HG03565 (cell line): Measurements from ENCODE around the gene ZNF579.

ENCODE experiments used
- ATAC-seq: cut with Tn5 transposase; IDR thresholded peaks from one replicate; pipeline ENCODE4 v1.9.1; 2021; ENCODE audit warnings: mild to moderate bottlenecking, moderate library complexity; ENCODE audit not compliant: unreplicated experiment

The ZNF579 gene

DNA sequence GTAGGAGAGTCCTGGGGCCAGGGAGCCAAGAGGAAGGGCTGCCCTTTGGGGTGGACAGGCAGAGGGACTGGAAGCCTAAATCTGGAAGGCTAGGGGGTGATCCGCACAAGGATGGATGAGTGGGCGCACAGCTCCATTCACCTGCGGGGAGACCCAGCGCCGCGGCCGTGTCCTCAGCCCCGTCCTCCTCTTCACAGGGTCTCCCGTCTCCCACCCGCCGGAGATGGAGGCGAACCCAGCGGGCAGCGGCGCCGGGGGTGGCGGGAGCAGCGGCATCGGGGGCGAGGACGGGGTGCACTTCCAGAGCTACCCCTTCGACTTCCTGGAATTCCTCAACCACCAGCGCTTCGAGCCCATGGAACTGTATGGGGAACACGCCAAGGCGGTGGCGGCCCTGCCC, 32.7 kb upstream of the ZNF579 start:
- ATAC-seq: no peak

GRCh38 chr19:55611983-55612645, 31.5 kb upstream of the ZNF579 start:
- no peak for ATAC-seq

DNA sequence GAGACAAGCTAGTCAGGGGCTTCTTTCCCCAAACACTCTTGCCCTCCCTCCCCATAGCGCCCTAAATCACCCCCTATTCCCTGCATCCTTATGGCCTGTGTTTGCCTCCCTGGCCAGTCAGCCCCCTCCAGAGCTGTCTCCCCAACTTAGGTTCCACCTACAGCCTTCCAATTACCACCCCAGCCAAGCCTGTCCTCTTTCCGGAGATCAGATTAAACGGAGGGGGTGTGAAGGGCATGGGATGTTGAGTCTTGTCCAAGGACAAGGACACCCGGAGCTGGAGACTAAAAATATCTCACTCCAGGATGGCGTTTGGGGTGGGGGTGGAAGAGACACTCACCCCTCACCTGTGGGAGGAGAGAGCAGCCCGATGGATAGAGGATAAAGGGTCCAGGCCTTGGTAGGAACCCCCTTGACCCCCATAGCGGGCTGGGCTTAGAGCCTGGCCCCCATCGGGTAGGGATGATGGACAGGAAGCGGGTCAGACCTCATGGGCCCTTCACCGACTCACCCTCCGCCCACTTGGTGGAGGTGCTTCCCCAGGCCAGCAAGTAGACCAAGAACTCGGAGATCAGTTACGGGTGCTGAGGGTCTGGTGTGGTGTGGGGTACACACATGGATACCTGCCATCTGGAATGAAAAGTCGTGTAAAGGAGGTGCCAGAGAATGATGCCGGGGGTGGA, 30.8 kb upstream of the ZNF579 start:
- ATAC-seq: no peak

GRCh38 chr19:55609326-55609725, 28.7 kb upstream of the ZNF579 start:
- no peak for ATAC-seq

GRCh38 chr19:55606817-55607216, 26.2 kb upstream of the ZNF579 start:
- ATAC-seq: no peak

- no peak for ATAC-seq
These were observed 25.8 kb upstream of the ZNF579 start for GRCh38 chr19:55606471-55606787.

DNA sequence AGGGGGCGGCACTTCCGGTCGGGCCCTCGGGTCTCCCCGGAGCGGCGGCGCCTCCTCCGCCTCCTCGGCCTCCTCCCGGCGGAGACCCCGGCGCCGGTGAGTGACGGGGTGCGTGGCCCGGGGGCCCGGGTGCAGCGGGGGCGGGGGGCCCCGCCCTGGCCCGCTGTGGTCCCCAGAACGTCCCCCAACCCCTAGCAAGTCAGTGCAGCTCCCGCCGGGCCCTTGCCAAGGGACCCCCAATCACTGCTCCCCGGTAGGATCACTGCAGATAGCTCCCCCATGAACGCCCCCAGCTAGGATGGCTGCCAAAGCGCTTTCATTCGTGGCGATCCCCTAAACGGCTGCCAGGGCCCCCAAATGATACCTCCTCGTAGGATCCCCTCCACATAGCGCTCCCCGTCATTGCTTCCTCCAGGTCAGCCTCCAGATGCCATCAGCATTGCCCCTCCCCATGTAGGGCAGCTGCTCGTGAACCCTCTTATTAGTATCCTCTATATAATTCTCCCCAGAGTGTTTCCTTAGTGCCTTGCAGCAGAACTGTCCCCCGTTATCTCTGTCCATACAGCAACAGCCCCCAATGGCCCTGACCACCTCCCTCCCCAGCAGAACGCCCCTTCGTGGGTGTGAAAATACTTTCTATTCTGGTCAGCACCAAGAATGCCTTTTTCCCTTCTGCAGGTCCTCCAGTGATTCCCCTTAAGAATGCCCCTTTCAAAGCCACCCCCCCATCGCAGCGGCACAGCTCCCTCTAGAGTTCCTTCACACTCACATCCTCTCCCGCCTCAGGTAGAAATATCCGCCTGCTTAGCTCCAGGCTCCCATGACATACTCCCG, 25.2 kb upstream of the ZNF579 start, which contains the start of gene ZNF865:
TSS of gene ZNF865 (plus strand) at position 11 of the 834 bp plus-strand sequence. CDS start 7,972 bp downstream, outside the sequence.
- ATAC-seq: no peak

DNA sequence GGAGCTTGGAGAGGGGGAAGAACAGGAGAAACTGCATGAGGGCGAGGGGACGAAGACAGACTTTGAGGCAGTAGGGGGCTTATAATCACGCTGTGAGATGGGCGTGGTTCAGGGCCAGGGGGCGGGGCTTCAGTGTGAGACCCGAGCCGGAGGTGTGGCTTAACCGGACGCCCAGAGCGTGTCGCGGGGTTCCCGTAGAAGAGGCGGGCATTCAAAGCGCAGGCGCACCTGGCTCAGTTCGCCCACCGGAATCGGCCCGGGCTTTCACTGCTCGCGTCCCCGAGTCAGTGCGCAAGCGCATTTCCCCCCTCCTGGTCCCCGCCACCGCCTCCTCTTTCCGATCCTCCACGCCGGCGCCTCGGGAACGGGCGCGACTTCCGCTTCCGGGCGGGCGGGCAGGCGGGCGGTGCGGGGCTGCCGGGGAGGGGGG, 24.6 kb upstream of the ZNF579 start:
- peak; percentile 51 for ATAC-seq

DNA sequence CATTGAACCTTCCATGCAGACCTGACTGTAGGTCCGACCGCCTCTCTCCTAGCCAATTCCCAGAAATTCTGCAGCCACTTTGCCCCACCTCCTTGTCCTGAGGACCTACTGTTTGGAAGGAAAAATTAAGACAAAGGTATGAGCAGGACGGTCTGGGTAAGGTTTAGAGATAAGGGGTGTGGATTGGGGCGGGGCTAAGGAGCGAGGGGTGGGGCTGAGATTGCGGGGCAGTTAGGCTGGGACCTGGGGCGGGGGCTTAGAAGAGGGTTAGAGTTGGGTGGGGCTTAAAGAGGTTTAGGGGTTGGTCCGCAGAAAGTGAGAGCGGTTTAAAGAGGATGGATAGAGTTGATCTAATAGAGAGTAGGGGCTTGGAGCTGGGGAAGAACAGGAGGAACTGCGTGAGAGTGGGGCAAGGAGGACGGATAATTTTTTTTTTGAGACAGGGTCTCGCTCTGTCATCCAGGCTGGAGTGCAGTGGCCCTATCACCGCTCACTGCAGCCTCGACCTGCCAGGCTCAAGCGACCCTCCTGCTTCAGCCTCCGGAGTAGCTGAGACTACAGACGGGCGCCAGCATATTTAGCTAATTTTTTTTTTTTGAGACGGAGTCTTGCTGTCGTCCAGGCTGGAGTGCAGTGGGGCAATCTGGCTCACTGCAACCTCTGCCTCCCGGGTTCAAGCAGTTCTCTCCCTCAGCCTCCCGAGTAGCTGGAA, 23.1 kb upstream of the ZNF579 start:
- ATAC-seq: no peak

DNA sequence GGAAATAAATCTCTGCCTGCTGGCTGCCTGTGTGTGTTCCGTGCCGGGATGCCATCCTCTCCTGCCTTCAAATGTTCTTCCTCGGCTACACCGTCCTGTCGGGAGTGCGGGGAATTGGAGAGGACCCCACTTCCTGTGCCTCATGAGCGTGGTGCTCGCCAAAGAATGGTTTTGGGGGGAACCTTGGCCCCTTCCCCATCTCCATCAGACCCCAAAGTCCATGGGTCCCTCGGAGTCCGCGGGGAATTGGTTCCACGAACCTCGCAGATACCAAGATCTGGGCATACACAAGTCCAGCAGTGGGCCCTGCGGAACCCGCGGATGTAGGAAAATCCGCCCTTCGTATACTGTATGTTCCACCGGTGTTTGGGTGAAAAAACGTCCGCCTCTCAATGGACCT, 22.5 kb upstream of the ZNF579 start:
- no peak for ATAC-seq

DNA sequence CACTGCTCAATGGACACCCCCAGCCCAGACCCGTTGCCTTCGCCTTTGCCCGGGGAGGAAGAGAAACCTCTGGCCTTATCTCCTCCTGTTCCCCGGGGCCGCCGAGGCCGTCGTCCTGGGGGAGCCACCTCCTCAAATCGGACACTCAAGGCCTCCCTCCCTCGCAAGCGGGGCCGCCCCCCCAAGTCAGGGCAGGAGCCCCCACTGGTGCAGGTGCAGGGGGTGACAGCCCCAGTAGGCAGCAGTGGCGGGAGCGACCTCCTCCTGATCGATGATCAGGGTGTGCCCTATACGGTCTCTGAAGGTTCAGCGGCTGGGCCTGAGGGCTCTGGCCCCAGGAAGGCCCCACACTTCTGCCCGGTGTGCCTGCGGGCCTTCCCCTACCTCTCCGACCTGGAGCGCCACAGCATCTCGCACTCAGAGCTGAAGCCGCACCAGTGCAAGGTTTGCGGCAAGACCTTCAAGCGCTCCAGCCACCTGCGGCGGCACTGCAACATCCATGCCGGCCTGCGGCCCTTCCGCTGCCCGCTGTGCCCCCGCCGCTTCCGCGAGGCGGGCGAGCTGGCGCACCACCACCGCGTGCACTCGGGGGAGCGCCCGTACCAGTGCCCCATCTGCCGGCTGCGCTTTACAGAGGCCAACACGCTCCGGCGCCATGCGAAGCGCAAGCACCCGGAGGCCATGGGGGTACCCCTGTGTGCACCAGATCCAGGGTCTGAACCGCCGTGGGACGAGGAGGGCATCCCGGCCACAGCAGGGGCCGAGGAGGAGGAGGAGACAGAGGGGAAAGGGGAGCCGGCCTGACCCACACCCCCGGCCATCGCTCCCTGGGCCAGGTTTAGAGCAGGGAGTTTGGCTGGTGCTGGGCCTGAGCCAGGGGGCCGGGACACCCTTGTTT, 21.7 kb upstream of the ZNF579 start:
- ATAC-seq: no peak

DNA sequence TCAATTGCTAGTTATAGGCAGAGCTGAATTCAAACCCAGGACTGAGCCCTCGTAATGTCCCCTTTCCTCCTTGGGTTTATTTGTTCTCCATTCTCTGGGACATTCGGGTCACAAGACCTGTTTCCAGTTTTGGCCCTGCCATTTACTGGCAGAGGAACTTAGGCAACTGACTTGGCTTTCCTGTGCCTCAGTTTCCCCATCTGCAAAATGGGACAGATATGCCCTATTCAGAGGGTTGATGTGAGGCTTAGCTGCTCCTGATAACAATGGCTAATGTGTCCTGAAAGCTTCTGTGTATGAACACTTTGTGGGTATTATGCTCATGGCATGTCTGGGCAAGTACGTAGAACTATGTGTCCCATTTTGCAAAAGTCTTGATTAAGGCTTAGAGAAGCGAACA, 20.4 kb upstream of the ZNF579 start:
- no peak for ATAC-seq

DNA sequence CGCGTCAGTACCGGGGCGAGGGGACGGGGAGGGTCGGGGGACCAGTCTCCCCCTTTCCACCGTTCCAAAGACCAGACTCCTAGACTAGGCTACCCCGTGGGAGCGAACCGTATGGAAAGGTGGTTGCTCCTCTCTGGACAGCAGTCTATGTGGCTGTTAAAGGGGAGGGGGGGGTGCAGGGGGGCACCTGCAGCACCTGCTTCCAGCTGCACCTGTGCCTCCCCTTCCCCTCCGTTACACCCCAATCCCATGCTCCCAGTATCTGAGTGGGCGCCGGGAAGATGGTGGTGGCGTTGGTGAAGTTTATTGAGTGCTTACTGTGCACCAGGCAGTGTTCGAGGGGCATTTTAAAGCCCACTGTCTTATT, 20.0 kb upstream of the ZNF579 start:
- no peak for ATAC-seq

GRCh38 chr19:55599842-55600661, 19.4 kb upstream of the ZNF579 start, which contains the start of gene ZNF524:
Gene ZNF524, plus strand, starts transcription at chr19:55600288. Its CDS starts 1,825 bp downstream, at chr19:55602113.
- peak; percentile 28 for ATAC-seq

DNA sequence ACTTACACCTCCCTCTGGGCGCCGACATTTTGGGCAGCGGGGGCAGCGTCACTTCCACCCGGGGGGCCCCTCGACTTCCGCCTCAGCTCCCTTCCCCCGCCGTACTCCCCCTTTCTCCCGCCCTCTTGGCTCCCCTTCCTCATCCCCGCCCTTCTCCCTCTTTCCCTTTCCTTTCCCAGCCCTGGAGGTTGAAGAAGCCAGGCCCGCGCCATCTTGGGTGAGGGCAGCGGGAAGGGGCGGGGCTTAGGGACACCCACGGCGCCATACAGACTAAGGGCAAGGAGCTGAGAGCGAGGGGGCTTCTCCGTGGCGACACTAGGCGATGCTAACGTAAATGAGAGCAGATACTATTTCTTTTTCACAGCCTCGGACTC, 18.8 kb upstream of the ZNF579 start, which contains the start of gene FIZ1:
TSS of gene FIZ1 (minus strand) at position 50 of the 374 bp plus-strand sequence. CDS start 1,652 bp downstream, outside the sequence.
- peak; percentile 22 for ATAC-seq

DNA sequence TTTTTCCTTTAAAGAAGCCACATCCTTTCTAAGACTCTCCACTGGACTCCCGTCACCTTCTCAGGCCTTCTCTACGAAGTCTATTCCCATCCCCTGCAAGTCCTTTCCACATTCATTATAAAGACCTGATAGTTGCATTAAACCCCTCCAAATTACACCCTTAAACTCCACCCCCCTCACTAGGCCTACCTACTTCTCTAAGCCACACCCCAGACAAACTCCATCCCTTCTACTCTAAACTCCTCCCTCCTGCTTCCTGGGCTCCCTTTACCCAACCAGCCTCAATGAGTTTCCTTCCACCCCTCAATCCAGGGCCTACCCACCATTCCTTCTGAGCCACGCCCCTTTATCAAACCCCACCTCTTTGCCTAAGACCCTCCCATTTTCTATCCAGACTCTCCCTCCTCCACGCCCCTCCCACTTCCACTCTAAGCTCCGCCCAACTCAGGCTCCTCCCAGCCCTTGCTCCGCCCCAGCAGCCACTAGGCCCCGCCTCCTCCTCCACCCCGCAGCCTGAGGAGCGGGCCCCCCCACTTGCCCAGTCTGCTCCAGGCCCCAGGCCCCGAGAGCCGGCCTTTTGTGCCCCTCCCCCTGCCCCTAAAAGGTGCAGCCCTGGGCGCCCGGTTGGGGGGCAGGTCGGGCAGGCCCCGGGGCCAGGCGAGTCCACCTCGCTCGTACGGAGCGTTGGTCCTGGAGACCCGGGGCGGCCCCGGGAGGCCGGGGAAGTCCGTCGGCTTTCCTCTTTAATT, 18.2 kb upstream of the ZNF579 start:
- ATAC-seq: peak; percentile 47

- no peak for ATAC-seq
These were observed 17.4 kb upstream of the ZNF579 start for GRCh38 chr19:55598034-55598433.

- no peak for ATAC-seq
These were observed 16.9 kb upstream of the ZNF579 start for GRCh38 chr19:55597501-55597921.
